Activated CD4-positive, CD25-positive, alpha-beta regulatory T cell treated with anti-CD3 and anti-CD28 coated beads, Interleukin-2, amount 50 U/mL, for 72 hours (primary cell): ENCODE measurements around the gene COL6A5.
"Not testable (repeated sequence)": the region's sequence is repeated elsewhere in the genome, so short reads cannot be mapped to it uniquely, and the experiment has no call there.

Experiments
- DNase-seq: peaks from one replicate; pipeline ENCODE4 v3.0.0; 2021

The COL6A5 gene, protein sequence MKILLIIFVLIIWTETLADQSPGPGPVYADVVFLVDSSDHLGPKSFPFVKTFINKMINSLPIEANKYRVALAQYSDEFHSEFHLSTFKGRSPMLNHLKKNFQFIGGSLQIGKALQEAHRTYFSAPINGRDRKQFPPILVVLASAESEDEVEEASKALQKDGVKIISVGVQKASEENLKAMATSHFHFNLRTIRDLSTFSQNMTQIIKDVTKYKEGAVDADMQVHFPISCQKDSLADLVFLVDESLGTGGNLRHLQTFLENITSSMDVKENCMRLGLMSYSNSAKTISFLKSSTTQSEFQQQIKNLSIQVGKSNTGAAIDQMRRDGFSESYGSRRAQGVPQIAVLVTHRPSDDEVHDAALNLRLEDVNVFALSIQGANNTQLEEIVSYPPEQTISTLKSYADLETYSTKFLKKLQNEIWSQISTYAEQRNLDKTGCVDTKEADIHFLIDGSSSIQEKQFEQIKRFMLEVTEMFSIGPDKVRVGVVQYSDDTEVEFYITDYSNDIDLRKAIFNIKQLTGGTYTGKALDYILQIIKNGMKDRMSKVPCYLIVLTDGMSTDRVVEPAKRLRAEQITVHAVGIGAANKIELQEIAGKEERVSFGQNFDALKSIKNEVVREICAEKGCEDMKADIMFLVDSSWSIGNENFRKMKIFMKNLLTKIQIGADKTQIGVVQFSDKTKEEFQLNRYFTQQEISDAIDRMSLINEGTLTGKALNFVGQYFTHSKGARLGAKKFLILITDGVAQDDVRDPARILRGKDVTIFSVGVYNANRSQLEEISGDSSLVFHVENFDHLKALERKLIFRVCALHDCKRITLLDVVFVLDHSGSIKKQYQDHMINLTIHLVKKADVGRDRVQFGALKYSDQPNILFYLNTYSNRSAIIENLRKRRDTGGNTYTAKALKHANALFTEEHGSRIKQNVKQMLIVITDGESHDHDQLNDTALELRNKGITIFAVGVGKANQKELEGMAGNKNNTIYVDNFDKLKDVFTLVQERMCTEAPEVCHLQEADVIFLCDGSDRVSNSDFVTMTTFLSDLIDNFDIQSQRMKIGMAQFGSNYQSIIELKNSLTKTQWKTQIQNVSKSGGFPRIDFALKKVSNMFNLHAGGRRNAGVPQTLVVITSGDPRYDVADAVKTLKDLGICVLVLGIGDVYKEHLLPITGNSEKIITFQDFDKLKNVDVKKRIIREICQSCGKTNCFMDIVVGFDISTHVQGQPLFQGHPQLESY (N-terminal part only)

GRCh38 chr3:130345487-130346079 lies at the start of gene COL6A5:
Gene COL6A5, plus strand, starts transcription at chr3:130345672. Its CDS starts 27,967 bp downstream, at chr3:130373639.
- no peak for DNase-seq

DNA sequence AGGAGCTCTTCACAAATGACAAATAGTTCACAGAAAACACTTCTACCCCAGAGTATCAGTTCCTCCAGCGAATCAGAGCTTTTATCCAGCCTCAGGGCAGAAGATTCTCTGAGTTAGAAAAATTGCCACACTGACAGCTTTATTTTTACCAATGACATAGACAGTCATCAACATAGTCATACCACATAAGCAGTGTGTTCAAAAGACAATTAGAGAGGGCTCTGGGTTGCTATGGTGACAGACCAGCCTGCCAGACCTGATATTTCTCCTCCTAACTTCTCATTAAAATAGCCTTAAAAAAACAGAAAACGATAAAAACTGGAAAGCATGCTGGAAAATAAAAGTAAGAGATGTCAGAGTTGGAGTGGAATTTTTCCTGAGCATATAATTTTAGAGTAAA lies 45.9 kb upstream of the COL6A5 start:
- no peak for DNase-seq

DNA sequence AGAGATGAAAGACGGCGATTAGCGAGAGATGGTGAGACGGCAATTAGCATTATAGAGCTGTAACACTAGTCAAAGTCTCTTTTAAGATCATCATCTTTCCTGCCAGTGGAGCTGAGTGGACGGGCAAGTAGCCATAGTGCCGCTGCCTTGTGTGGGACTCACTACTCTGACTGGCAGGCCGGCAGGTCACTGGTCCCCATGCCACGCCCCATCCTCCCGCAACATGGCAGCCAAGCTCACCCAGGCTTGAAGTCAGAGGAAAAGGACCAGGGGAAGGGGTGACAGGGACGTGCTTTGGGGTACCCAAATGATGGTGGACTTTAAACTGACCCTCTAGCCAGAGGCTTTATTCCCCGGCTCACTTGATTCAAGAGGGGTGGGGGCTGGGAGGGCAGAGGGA lies 44.6 kb upstream of the COL6A5 start:
- DNase-seq: no peak

GRCh38 chr3:130310109-130310508 lies 35.4 kb upstream of the COL6A5 start:
- no peak for DNase-seq

DNA sequence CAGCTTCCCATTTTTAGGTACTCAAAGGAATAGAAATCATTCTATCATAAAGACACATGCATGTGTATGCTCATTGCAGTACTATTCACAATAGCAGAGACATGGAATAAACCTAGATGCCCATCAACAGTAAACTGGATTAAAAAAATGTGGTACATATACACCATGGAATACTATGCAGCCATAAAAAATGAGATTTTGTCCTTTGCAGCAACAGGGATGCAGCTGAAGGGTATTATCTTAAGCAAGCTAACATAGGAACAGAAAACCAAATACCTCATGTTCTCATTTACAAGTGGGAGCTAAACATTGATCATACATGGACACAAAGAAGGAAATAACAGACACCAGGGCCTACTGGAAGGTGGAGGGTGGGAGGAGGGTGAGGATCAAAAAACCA lies 33.1 kb upstream of the COL6A5 start:
- no peak for DNase-seq

DNA sequence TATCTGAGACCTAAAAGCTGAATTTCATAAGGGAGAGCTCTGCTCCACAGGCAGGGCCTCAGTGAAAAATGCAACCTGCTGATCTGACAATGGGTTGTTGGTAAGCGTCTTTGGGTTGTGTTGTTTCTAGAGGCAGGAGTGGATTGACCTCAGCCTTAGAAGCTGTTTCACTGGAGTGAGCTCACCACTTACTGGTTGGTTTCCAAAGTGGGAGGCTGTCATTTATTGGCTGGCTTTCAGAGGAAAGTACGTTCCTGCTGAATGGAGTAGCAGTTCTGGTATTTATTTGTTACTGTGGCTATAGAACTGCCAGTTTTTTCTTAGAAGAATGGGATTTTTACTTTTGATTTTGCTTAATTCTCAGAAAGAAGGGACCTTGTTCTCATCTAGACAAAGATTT lies 29.3 kb upstream of the COL6A5 start:
- DNase-seq: no peak

DNA sequence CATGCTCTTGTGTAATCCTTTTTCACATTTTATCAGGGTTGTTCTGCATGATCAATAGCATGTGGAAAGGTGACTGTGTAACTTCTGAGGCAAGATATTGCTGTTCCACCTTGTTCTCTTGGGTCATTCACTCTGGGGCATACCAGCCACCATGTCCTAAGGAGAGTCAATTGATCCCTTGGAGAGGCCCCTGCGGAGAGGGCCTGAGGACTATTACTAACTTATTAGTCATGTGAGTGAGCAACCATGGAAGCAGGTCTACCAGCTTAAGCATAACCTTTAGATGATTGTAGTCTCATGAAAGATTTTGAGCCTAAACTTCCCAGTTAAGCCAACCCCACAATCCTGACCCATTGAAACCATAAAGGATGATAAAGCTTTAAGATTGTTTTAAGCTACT lies 22.0 kb upstream of the COL6A5 start:
- no peak for DNase-seq

DNA sequence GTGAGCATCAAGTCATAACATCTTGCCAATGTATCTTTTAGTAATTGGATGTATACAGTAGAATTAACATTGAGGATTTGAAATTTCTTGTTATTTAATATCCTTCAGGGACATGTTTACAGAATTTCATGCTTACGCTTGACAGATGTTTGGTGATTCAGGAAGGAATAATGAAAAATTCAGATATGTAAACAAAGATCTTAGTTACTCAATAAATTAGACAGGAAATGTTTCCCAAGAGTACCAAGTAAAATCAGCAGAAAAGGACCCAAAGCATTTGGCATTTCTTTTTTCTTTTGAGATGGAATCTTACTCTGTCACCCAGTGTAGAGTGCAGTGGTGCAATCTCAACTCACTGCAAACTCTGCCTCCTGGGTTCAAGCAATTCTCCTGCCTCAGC lies 4.7 kb upstream of the COL6A5 start:
- no peak for DNase-seq

- DNase-seq: no peak
These were observed 4.1 kb upstream of the COL6A5 start for GRCh38 chr3:130341388-130341787.

DNA sequence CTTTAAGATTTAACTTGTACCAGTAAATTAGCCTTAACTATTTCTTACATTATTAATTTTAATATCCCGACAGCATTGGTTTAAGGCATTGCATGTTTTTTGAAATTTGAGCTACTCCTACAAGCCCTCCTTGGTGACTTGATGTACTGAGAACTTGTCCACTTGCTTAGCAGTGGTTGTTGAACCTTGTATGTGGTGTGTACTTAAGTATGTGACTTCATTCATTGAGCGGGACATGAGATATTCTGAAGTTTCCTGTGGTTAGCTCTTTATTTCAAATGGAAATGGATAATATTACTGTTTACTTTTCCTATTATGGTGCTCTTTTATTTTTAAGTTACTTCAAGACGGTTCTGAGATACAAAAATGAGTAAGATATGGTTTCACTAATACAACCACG lies 3.6 kb upstream of the COL6A5 start:
- DNase-seq: no peak

DNA sequence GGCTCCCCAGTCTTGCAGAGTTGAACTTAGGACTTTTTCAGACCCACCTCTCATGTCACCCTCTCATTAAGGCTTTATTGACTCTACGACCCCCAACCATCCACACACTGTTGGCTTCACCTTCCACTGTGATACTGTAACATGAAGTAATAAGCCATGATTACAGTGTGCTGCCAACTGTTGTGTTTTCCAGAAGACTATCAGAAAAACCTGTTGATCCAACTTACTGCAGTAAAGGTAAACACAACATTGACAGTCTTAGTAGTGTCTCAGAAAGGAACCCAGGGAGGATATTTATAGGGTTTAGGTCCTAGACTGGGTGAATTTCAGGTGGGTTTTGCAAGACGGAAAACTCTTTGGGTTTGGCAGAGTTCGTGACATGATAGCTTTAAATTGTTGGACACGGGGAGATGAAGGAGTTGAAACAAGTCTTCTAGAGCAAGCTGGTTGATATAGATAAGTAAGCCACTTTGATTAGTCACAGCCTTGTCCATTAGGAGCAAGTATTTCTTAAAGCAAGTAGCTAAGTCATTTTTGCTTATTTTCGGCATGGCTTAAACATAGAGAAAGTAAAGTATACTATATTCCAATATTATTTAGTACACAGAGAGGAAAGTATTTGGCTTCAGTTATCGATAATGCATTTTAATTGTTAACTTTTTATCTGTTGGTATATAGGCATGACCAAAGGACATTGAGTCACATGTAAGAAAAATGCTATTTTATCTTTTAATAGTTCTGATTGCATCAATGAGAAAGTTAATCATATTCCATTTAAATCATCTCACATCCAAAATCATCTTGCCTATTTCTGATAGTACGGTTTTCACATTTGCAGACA lies 2.4 kb upstream of the COL6A5 start:
- DNase-seq: no peak

GRCh38 chr3:130348258-130348657 lies 2.8 kb downstream of the COL6A5 start:
- not testable (repeated sequence) for DNase-seq

GRCh38 chr3:130354430-130354829 lies 9.0 kb downstream of the COL6A5 start:
- DNase-seq: no peak

GRCh38 chr3:130374033-130374432 lies 28.6 kb downstream of the COL6A5 start:
- no peak for DNase-seq

- no peak for DNase-seq
These were observed 29.4 kb downstream of the COL6A5 start for GRCh38 chr3:130374908-130375307.

- no peak for DNase-seq
These were observed 32.6 kb downstream of the COL6A5 start for GRCh38 chr3:130377960-130378676.

GRCh38 chr3:130378677-130379191 lies 33.3 kb downstream of the COL6A5 start:
- DNase-seq: no peak

DNA sequence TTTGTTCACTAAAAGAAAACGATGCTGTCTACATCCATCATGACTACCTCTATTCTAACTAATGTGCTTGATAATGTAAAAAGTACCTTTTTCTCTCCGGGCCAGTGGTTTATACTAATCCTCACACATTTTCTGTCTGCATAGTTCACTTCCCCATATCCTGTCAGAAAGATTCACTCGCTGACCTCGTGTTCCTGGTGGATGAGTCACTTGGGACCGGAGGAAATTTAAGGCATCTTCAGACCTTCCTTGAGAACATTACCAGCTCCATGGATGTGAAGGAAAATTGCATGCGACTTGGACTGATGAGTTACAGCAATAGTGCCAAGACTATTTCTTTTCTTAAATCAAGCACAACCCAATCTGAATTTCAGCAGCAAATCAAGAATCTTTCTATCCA lies 33.8 kb downstream of the COL6A5 start:
- no peak for DNase-seq

- no peak for DNase-seq
These were observed 34.9 kb downstream of the COL6A5 start for GRCh38 chr3:130380398-130380797.

- DNase-seq: no peak
These were observed 38.0 kb downstream of the COL6A5 start for GRCh38 chr3:130383424-130383823.

DNA sequence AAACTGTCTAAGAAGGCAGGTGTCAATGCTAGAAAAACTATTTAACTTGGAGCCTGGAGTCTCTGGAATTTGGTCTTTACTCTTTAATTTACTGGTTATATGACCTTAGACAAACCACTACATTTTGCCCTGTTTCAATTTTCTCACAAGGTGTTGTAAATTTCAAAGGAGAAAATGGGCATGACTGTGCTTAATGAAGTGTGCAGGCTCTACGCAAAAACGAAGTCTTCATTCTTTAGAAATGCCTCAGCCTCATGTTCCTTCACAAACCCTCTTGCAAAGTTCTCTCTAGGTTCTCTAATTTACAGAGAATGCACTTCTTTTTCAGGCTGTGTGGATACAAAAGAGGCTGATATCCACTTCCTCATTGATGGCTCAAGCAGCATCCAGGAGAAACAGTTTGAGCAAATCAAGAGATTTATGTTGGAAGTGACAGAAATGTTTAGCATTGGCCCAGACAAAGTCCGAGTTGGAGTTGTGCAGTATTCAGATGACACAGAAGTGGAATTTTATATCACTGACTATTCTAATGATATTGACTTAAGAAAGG lies 39.1 kb downstream of the COL6A5 start:
- no peak for DNase-seq
